Ovary (tissue), 9 donors: ENCODE measurements around the gene CSNK1E. TPM values are rescaled to one million over a fixed set of nuclear protein-coding genes. Genes with fewer than 3 reads are reported as not detected.

ENCODE experiments used
- DNase-seq, 5 donors: peaks; one replicate each; pipeline ENCODE4 v3.0.0-alpha.2; 2019 to 2020
- H3K27ac ChIP-seq, 2 donors: fragments of 200-600 bp; one replicate each; pipeline versions ENCODE4 v1.5.1 to v1.8.0; 2019 to 2022
- H3K27me3 ChIP-seq: fragments of 200-600 bp; one replicate; pipeline ENCODE4 v1.8.0; 2022
- H3K36me3 ChIP-seq: fragments of 200-600 bp; sonication (generic); one replicate; pipeline ENCODE4 v1.5.1; 2019
- H3K4me1 ChIP-seq: one replicate; pipeline ENCODE4 v1.8.1; 2013; ENCODE audit warnings: mild to moderate bottlenecking, moderate library complexity; ENCODE audit not compliant: insufficient read depth
- H3K4me3 ChIP-seq: fragments of 200-600 bp; sonication (generic); one replicate; pipeline ENCODE4 v1.5.1; 2017
- H3K9me3 ChIP-seq, 2 donors: fragments of 200-600 bp in 1 of 2; sonication (generic) in 1 of 2; one replicate each; pipeline versions ENCODE4 v1.5.1 to v1.8.1; 2013 to 2019; ENCODE audit warnings: mild to moderate bottlenecking in 1 of 2, moderate library complexity in 1 of 2
- EP300 ChIP-seq: sonication (generic); formaldehyde crosslinking; IDR thresholded peaks from one replicate; pipeline ENCODE4 v1.6.1; 2017; ENCODE audit warnings: antibody characterized with exemption
- POLR2A ChIP-seq: fragments of 450-650 bp; IDR thresholded peaks from one replicate; pipeline ENCODE4 v1.6.1; 2017; ENCODE audit warnings: antibody characterized with exemption, mild to moderate bottlenecking, moderate library complexity
- WGBS, 3 donors: extraction: QIAGEN DNeasy Blood & Tissue Kit in 1 of 3; methylation state at CpG; one replicate each; pipeline versions ENCODE4 v1.1.5 to v1.1.7; 2013 to 2017; 5-methylcytosine and 5-hydroxymethylcytosine counted together
- intact Hi-C, 4 donors: fragments of 100-400 bp; cut with DNase I; formaldehyde crosslinking; loops; one replicate each; pipeline versions ENCODE4 v1.11.0 to v1.15.1; 2022 to 2023
- polyA plus RNA-seq, 2 donors: library from polyadenylated mRNA; stranded (reverse); fragments of 200-250 nt in 1 of 2; fragments of 350-450 nt in 1 of 2; fragmentation: Illumina TruSeq in 1 of 2; extraction: RNeasy Lipid Tissue Mini Kit (QIAGEN cat#74804) in 1 of 2; gene quantifications; one replicate each; pipeline ENCODE4 v1.2.3, GENCODE V29; 2013 to 2014
- total RNA-seq, 7 donors: library from RNA; depleted of rRNA in 2 of 7; stranded (reverse); fragments of >200 nt in 2 of 7; fragmentation: NEBNext Ultra II Directional in 3 of 7; extraction: Animal tissue kit (Norgen Biotek cat#: 25700) in 3 of 7; gene quantifications; one replicate each; pipeline versions ENCODE4 v1.1.0 to v1.2.4, GENCODE V29; 2016 to 2023
- TF ChIP-seq, protein P1 (sequence below), 3 donors: fragments of 450-650 bp in 2 of 3; fragments of 200-600 bp in 1 of 3; IDR thresholded peaks; one replicate each; pipeline versions ENCODE4 v1.5.1 to v1.8.0; 2016 to 2022; ENCODE audit warnings: antibody characterized with exemption in 3 of 3, mild to moderate bottlenecking in 1 of 3
- donor health status: DM: no; HTN: no; CAD: no; lungs with moderate emphysema.
- donor health status: DM: no; HTN: no; CAD: no.
- donor health status: Bipolar disorder and iron deficiency.
- donor health status: DM: yes; HTN: yes; CAD: no.
- donor health status: DM: no; HTN: no; CAD: no.
- donor health status: DM: yes; HTN: yes; CAD: no.

CSNK1E gene
- total and polyA plus RNA-seq, 9 donors, result 61.4 to 161 (median 105) TPM

DNA sequence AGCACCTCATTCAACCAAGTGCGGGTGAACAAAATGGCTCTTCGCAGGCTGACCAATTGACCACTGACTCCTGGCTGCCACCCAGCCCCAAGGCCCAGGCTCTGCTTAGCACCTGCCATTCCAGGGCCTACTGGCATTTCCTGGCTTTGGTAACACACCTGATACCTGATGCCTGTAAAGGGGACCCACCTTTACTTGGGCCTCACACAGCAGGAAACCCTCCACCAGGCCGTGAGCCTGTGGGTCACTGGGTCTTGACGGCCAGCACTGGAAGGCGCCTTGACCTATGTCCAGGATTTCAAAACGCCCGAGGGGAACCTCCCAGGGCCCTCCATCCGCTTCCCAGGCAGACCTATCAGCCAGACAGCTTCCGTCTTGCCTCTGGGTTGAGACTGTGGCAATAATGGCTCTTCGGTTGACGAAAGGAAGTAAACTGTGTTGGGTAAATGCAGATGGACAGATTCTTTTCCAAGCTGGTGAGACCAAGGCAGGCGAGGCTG is 27.6 kb downstream of the CSNK1E start:
- TF ChIP-seq EP300, result no peak
- TF ChIP-seq, protein P1, sequence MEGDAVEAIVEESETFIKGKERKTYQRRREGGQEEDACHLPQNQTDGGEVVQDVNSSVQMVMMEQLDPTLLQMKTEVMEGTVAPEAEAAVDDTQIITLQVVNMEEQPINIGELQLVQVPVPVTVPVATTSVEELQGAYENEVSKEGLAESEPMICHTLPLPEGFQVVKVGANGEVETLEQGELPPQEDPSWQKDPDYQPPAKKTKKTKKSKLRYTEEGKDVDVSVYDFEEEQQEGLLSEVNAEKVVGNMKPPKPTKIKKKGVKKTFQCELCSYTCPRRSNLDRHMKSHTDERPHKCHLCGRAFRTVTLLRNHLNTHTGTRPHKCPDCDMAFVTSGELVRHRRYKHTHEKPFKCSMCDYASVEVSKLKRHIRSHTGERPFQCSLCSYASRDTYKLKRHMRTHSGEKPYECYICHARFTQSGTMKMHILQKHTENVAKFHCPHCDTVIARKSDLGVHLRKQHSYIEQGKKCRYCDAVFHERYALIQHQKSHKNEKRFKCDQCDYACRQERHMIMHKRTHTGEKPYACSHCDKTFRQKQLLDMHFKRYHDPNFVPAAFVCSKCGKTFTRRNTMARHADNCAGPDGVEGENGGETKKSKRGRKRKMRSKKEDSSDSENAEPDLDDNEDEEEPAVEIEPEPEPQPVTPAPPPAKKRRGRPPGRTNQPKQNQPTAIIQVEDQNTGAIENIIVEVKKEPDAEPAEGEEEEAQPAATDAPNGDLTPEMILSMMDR (IDR thresholded peaks at IDR 0.05), result no peak
- TF ChIP-seq POLR2A, result no peak
- Histone ChIP-seq H3K9me3 (no peaks in the 10 kb centered on the region), H3K36me3 (no peaks in the 10 kb centered on the region), H3K27ac (peak overlapping the region in 1 of 2 donors; percentile 12), H3K27me3 (no peaks in the 10 kb centered on the region), H3K4me3 (no peak overlapping the region), H3K4me1 (no peaks in the 10 kb centered on the region)
- 68 to 74% (median 70%) methylated on average over 11 to 12 of the region's 12 CpGs for WGBS, 3 donors
- intact Hi-C loops, result loop anchor here in 1 of 4 donors (5.0 kb wide), 1 partner anchor 52 kb away; no protein-coding TSS in a partner anchor
- DNase-seq, result peak in 2 of 5 donors; percentile 46 to 59

DNA sequence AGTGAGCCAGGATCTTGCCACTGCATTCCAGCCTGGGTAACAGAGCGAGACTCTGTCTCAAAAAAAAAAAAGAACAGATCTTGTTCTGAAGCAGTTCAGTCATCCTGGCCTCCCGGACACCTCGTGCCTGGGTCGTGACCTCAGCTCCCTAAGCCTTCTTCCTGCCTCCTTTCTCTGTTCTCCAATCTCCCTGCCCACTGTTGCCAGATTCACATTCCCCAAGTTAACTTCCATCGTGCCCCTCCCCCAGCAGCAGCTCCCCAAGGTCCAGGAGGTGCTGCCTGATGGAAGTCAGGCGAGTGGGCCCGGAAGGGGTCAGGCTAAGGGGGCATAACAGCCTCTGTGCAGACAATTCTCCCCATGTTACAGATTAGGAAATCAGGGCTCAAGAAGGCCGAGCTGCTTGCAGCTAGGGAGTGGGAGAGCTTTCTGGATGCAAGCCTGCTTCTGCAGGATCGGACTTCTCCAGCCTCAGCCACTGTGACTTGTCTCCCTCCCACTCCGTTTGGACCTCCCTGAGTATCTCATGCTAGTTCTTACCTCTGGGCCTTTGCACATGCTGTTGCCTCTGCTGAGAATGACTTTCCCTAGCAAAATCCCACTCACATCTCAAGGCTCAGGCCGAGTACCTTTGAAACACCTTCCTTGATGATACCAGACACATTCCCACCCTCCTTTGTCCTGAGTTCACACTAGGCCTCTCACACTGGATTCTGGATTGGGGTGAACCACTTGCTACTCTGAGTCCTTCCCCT is 30.1 kb downstream of the CSNK1E start:
- H3K9me3 ChIP-seq, result no peaks in the 10 kb centered on the region
- intact Hi-C loops, result loop anchor here in 1 of 4 donors (5.0 kb wide), 1 partner anchor 50 kb away; no protein-coding TSS in a partner anchor
- H3K27ac ChIP-seq, result peak overlapping the region in 1 of 2 donors; percentile 45
- DNase-seq, result no peak
- no peak overlapping the region for H3K4me3 ChIP-seq
- 51 to 63% (median 58%) methylated on average over 11 of the region's 11 CpGs for WGBS, 3 donors
- no peaks in the 10 kb centered on the region for H3K36me3 ChIP-seq
- H3K4me1 ChIP-seq, result no peaks in the 10 kb centered on the region
- TF ChIP-seq, protein P1 (IDR thresholded peaks at IDR 0.05), result no peak
- TF ChIP-seq POLR2A, result no peak
- no peak for TF ChIP-seq EP300
- no peaks in the 10 kb centered on the region for H3K27me3 ChIP-seq

DNA sequence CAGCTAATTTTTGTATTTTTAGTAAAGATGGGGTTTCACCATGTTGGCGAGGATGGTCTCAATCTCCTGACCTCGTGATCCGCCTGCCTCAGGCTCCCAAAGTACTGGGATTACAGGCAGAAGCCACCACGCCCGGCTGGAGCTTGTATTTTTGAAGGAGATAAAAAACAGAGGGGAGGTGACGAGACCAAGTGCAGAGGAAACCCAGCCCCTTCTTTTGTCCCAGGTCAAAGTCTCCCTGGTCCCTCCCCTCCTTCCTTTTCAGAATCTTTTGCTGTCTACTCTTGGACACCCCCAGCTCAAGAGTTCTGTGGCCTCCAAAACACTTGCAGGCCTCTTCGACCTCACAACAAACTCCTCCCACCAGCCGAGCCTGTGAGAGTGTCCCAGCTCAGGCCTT is 32.2 kb downstream of the CSNK1E start:
- no peaks in the 10 kb centered on the region for H3K36me3 ChIP-seq
- intact Hi-C loops, result loop anchor here in 1 of 4 donors (5.0 kb wide), 1 partner anchor 48 kb away; no protein-coding TSS in a partner anchor
- H3K4me1 ChIP-seq, result no peaks in the 10 kb centered on the region
- no peak for TF ChIP-seq POLR2A
- TF ChIP-seq, protein P1 (IDR thresholded peaks at IDR 0.05), result no peak
- TF ChIP-seq EP300, result no peak
- H3K9me3 ChIP-seq, result no peaks in the 10 kb centered on the region
- 66 to 72% (median 69%) methylated on average over 8 of the region's 8 CpGs for WGBS, 3 donors
- DNase-seq, result no peak
- H3K27ac ChIP-seq, result no peak overlapping the region
- no peaks in the 10 kb centered on the region for H3K27me3 ChIP-seq
- no peak overlapping the region for H3K4me3 ChIP-seq

DNA sequence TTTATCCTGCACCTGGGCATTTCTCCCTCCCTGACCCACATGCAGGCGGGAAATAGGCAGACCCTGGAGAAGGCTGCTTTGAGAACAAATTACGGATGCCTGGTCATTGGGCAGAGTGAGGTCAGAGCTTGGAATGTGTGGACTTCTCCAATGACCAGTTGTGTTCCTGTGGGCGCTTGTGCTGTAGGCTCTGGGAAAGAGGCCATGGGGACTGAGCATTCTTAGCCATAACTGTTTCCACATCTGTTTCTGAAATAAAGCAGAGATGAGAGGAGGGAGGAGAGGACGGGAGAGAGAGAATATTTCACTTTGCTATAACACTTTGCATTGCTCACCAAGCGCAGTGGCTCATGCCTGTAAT is 33.2 kb downstream of the CSNK1E start:
- no peaks in the 10 kb centered on the region for H3K4me1 ChIP-seq
- no peak overlapping the region for H3K27ac ChIP-seq
- no peaks in the 10 kb centered on the region for H3K9me3 ChIP-seq
- WGBS, 3 donors, result 34 to 37% (median 34%) methylated on average over 5 of the region's 5 CpGs
- peak in 1 of 5 donors; percentile 34 for DNase-seq
- H3K36me3 ChIP-seq, result no peaks in the 10 kb centered on the region
- H3K4me3 ChIP-seq, result no peak overlapping the region
- intact Hi-C loops, result no loop called here
- H3K27me3 ChIP-seq, result no peaks in the 10 kb centered on the region
- TF ChIP-seq EP300, result no peak
- TF ChIP-seq, protein P1 (IDR thresholded peaks at IDR 0.05), result no peak
- no peak for TF ChIP-seq POLR2A
